GM21390 (cell line): ENCODE data around the gene ZNF500.
"Not testable (repeated sequence)": the region's sequence is repeated elsewhere in the genome, so short reads cannot be mapped to it uniquely, and the experiment has no call there.

Experiments
- ATAC-seq: cut with Tn5 transposase; IDR thresholded peaks from one replicate; pipeline ENCODE4 v1.9.1; 2021; ENCODE audit not compliant: unreplicated experiment

ZNF500 gene

GRCh38 chr16:4746991-4747574 lies 19.9 kb downstream of the ZNF500 start:
- ATAC-seq, result no peak

DNA sequence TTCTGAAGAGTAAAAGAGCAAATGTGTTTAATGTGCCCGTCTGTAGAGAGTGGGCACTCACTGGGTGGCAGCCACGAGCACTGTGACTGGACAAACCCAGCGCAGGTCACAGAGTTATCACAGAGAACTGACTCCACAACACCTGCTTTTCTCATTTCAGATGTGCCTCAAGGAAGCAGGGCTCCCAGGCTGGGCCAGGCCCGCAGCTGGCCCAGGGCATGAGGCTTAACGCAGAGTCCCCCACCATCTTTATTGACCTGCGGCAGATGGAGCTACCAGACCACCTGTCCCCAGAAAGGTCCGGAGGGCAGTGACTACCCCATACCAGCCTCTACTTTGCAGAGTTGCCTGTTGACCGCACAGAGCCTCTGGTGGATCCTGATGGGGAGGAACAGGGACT lies 20.7 kb downstream of the ZNF500 start:
- ATAC-seq, result no peak

DNA sequence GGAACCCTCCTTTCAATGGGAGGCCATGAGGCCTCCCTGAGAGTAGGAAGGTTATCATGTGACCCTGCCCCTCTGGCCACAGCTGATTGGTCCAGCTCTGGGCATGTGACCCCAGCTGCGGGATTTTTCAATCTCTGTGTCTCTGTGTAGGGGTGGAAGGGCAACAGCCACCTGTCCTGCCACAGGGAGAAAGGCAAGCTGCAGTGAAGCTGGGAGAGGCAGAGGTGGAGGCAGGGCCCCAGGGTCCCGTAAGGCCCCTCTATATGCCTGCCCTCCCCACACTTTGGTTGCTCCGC lies 21.7 kb downstream of the ZNF500 start:
- ATAC-seq, result no peak

GRCh38 chr16:4744555-4745273 lies 22.2 kb downstream of the ZNF500 start:
- no peak for ATAC-seq

DNA sequence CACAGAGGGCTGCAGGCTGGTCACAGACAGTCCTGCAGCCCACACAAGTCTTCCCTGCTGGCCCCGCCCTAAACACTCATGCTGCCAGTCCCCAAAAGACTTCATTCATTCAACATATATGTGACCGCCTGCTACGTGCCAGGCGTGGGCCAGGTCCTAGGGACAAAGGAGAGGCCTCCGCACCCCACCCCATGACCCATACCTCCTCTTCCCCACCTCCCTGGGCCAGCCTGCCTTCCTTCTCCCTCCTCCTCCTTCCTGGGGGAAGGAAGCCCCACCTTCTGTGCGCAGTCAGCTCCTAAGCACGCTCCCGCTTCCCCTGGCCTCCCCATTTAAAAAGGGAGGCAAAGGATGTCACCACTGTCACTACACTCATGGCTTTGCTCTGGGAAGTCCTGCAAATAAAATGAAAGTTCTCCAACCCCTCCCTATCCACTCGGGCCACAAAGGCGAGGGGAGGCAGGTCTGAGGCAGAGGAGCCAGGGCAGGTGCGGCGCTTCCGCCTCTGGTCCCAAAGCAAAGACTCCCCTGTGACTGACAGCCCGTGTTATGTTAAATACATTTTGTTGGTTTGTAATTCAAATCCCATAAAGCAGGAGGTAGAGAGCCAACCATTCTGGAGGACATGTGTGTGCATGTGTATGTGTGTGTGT lies 23.6 kb downstream of the ZNF500 start:
- no peak for ATAC-seq

DNA sequence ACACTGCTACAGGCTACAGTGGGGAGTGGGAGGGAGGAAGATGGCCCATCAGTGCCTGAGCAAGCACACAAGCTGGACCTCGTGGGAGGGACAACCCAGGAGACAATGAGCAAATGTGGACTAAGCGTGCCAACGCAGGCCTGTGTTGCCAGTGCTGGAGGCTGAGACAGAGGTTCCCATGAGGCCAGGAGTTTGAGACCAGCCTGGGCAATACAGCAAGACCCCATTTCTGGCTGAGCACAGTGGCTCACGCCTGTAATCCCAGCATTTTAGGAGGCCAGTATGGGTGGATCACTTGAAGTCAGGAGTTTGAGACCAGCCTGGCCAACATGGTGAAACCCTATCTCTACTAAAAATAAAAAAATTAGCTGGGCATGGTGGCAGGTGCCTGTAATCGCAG lies 28.6 kb downstream of the ZNF500 start:
- ATAC-seq, result not testable (repeated sequence)

DNA sequence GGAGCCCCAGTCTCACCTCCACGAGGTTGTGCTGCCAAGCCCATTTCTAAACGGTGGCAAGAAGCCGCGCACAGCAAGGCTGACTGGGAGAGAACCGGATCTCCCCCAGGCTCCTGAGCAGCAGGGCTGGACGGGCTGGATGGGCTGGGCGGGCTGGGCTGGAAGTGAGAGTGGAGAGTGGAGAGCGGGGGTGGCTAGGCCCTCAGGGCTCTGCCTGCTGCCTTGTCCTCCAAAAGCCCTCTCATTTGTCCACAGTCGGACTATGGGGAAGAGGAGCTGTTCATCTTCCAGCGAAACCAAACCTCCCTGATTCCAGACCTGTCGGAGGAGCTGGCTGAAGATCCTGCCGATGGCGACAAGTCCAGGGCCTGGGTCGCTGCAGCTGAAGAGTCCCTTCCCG lies 29.4 kb downstream of the ZNF500 start:
- no peak for ATAC-seq

DNA sequence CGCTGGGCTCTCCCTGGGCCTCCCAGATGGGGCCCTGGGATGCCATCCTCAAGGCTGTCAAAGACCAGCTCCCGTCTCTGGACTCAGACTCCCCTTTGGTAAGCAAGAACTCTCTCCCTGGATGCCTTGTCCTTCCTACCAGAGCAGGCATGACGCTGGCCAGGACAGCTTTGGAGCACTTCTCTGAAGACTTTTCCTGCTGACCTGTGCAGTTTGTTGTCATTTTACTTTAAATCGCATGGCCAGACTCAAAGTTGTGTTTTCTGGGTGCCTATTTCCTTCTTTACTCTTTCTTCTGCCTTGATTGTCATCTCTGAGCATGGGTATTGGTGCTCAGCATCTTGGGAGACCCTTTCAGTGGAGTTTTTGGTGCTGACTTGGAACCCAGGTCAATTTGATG lies 30.4 kb downstream of the ZNF500 start:
- ATAC-seq, result no peak

GRCh38 chr16:4734730-4735535 lies 32.0 kb downstream of the ZNF500 start:
- ATAC-seq, result peak; percentile 59

- peak; percentile 71 for ATAC-seq
Observed at GRCh38 chr16:4734063-4734729, 32.8 kb downstream of the ZNF500 start, which contains the start of the genes ANKS3 and DNAAF8. Gene ANKS3 (minus strand): TSS chr16:4734271. CDS start chr16:4730149, 4,122 bp downstream. Gene DNAAF8 (plus strand): TSS chr16:4734537. CDS start chr16:4736515, 1,978 bp downstream.

- ATAC-seq, result peak; percentile 21
Observed at GRCh38 chr16:4733747-4734062, 33.3 kb downstream of the ZNF500 start.

DNA sequence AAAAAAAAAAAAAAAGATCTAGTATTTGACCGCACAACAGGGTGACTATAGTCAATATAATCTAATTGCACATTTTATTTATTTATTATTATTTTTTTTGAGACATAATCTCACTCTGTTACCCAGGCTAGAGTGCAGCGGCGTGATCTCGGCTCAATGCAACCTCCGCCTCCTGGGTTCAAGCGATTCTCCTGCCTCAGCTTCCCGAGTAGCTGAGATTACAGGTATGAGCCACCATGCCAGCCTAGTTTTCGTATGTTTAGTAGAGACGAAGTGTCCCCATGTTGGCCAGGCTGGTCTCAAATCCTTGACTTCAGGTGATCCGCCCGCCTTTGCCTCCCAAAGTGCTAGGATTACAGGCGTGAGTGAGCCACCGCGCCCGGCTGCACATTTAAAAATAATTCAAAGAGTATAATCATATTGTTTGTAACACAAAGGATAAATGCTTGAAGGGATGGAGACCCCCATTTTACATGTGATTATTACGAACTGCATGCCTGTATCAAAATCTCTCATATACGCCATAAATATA lies 33.7 kb downstream of the ZNF500 start:
- no peak for ATAC-seq

GRCh38 chr16:4729876-4730275 lies 37.1 kb downstream of the ZNF500 start:
- ATAC-seq, result no peak

- no peak for ATAC-seq
Observed at GRCh38 chr16:4728676-4729075, 38.3 kb downstream of the ZNF500 start.

- no peak for ATAC-seq
Observed at GRCh38 chr16:4726616-4727015, 40.3 kb downstream of the ZNF500 start.

- ATAC-seq, result no peak
Observed at GRCh38 chr16:4724661-4725270, 42.2 kb downstream of the ZNF500 start.

- no peak for ATAC-seq
Observed at GRCh38 chr16:4723071-4723767, 43.7 kb downstream of the ZNF500 start.

- ATAC-seq, result no peak
Observed at GRCh38 chr16:4718466-4718865, 48.5 kb downstream of the ZNF500 start.

- no peak for ATAC-seq
Observed at GRCh38 chr16:4714996-4715395, 52.0 kb downstream of the ZNF500 start.
